Placental epithelial cell (primary cell): ENCODE data around the gene GTF3C4. TPM values are rescaled to one million over a fixed set of nuclear protein-coding genes. Genes with fewer than 3 reads are reported as not detected.

Experiments used
- total RNA-seq: library from RNA; depleted of rRNA; stranded (reverse); fragments of >200 nt; gene quantifications from 2 replicates; pipeline ENCODE4 v1.2.3, GENCODE V29; 2012

GTF3C4 gene, protein sequence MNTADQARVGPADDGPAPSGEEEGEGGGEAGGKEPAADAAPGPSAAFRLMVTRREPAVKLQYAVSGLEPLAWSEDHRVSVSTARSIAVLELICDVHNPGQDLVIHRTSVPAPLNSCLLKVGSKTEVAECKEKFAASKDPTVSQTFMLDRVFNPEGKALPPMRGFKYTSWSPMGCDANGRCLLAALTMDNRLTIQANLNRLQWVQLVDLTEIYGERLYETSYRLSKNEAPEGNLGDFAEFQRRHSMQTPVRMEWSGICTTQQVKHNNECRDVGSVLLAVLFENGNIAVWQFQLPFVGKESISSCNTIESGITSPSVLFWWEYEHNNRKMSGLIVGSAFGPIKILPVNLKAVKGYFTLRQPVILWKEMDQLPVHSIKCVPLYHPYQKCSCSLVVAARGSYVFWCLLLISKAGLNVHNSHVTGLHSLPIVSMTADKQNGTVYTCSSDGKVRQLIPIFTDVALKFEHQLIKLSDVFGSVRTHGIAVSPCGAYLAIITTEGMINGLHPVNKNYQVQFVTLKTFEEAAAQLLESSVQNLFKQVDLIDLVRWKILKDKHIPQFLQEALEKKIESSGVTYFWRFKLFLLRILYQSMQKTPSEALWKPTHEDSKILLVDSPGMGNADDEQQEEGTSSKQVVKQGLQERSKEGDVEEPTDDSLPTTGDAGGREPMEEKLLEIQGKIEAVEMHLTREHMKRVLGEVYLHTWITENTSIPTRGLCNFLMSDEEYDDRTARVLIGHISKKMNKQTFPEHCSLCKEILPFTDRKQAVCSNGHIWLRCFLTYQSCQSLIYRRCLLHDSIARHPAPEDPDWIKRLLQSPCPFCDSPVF
- total RNA-seq, result 20.4 and 23.5 TPM in 2 replicates

DNA sequence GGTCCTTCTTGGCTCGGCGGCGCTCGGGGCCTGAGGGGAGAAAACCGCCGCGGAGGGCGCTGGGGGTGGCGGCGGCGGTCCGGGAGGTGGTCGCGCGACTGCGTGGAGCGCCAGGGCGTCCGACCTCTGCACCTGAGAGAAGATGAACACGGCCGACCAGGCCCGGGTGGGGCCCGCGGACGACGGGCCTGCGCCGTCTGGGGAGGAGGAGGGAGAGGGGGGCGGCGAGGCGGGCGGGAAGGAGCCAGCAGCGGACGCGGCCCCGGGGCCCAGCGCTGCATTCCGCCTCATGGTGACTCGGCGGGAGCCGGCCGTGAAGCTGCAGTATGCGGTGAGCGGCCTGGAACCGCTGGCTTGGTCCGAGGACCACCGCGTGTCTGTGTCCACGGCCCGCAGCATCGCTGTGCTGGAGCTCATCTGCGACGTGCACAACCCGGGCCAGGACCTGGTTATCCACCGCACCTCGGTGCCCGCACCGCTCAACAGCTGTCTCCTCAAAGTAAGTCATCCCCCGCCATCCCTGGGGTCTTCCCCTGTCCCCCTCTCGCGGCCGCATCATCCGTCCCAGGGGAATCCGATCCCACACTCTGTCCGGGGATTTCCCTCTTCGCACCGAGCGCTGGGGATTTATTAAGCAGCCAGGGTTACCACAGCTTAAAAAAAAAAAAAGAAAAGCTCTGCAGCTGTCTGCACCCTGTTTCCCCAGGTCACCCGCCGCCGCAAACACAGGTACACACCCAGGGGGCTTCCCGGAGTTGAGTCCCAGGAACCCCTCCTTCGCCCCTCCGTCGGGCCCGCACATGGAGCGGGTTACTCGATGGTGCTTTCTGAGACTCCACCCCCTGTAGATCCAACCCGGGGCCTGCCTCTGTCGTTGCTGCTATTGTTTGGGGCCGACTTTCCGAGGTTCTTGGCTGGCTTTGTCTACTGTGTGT lies at the start of gene GTF3C4:
Gene GTF3C4 (plus strand): TSS at position 8 of the 935 bp plus-strand sequence. CDS start 135 bp downstream, at position 143.

DNA sequence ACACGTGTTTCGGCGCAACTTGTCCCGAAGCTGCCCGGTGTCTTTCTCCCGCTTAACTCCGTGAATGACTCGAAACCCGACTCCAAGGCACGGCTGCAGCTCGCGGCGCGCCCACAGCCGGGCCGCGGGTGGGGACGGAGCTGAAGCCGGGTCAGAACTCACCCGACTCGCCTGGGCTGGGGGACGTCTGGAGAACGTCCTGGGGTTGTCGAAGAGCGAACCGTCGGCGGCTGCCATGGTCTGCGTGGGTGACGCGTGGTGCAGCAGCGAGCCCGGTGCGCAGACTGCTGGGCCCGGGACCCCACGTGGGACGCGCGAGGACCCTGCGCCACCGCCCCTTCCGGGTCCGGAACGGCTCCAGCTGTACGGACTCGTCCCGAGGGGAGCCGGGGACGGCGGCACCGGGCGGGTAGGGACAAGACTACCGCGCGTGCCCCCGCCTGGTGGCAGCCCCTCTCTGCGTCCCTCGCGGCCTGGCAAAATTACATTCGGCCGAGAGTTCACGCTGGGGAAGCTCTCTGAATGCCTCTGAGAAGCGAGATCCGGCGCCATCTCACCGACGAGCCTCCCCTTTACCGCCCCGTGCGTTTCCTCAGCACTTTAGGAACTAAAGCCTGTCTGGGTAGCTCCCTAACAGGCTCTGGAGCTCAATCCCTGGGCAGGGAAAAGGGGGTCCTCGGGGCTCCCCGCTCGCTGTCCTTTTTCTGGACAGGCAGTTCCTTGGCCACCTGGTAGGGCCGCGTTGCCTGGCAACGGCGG lies 387 bp upstream of the GTF3C4 start, which contains the start of gene DDX31:
Gene DDX31 (minus strand): TSS at position 286 of the 759 bp plus-strand sequence. CDS start 49 bp downstream, at position 237.

Other genes starting within 250 kb of the GTF3C4 start
- gene BARHL1, start 87.9 kb upstream of the GTF3C4 start, total RNA-seq, result not detected in 2 replicates
- gene DDX31, start 481 bp upstream of the GTF3C4 start, total RNA-seq, result 9.4 and 11.1 TPM in 2 replicates
- 0.22 and 0.79 TPM in 2 replicates for gene AK8, start 207.8 kb downstream of the GTF3C4 start, total RNA-seq
- gene SPACA9, start 208.4 kb downstream of the GTF3C4 start, total RNA-seq, result 1.4 and 5.5 TPM in 2 replicates